Measurements from ENCODE around the gene FAM124B.

DNA sequence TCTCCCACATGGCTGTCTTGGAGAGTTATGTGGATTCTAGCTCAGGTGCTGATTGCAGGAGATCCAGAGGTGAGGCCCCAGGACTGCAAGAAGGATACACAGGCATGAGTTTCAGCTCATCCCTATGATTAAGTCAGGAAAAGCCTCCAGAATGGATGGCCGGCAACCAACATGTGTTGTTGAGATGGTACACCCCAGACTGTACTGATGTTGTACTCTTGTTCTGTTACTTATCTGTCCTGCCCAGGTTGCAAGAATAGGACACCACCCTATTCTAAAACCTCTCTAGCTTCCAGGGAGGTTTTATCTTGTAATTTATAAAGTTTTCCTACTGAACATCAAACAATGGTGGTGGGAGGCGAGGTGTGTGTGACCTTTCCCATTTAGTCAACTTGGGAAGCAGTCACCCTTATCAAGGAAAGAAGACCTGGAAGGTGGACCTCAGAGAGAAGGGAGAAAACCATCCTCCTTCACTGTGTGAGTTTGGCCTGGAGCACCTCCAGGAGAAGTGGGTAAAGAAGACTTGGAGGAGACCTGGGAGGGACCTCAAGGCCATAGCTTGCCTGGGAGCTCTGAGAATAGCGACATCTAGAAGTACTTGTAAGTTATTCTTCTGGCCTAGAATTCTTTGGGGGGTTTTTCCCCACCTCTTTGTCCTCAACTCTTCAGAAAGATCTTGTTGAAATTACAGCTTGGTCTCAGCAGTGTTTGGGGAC is 8.6 kb downstream of the FAM124B start:
- TF ChIP-seq, protein P1, sequence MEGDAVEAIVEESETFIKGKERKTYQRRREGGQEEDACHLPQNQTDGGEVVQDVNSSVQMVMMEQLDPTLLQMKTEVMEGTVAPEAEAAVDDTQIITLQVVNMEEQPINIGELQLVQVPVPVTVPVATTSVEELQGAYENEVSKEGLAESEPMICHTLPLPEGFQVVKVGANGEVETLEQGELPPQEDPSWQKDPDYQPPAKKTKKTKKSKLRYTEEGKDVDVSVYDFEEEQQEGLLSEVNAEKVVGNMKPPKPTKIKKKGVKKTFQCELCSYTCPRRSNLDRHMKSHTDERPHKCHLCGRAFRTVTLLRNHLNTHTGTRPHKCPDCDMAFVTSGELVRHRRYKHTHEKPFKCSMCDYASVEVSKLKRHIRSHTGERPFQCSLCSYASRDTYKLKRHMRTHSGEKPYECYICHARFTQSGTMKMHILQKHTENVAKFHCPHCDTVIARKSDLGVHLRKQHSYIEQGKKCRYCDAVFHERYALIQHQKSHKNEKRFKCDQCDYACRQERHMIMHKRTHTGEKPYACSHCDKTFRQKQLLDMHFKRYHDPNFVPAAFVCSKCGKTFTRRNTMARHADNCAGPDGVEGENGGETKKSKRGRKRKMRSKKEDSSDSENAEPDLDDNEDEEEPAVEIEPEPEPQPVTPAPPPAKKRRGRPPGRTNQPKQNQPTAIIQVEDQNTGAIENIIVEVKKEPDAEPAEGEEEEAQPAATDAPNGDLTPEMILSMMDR (conservative IDR thresholded peaks at IDR 0.05; ENCODE audit: low read depth, low read length), result no peak
- TF ChIP-seq EZH2 (IDR thresholded peaks at IDR 0.05; ENCODE audit: low read length, unreplicated experiment) (no peak), EZH2phosphoT487 (IDR thresholded peaks at IDR 0.05; ENCODE audit: borderline replicate concordance, low read length) (no peak)

Data from PC-3 (cell line).